GM10847 (cell line): ENCODE measurements around the gene FLNB.

ENCODE experiments used
- POLR2A ChIP-seq: IDR thresholded peaks from 2 replicates; pipeline ENCODE4 v1.6.1; 2011; ENCODE audit not compliant: insufficient read length; ENCODE audit errors: extremely low read depth

Gene FLNB

DNA sequence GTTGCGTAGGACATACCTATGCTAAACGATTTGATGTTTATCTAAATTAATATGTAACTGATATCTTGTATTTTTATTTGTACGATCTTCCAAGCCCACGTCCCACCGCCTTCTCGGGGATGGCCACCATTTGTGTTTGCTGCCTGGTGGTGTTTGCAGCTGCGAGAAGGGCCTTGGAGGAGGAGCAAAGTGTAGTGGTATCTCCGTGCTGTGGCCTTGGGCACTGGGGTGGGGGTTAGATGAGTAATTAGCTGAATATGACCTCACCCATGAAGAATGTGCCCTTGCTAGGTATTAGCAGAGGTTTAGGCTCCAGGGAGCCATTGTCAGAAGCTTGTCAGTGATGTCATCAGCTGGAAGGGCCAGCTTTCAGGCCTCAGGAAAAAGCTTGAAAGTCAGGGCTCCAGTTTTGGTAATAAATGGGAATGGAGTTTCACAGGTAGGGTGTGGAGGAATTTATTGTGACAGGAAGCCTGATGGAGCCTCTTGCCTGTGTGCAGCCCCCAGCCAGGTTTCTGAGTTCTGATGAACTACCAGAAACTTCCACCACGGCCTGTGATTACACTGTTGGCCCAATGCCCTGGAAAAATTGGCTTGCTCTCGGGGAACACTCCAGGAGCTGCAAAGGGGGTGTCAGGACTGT, 41.0 kb downstream of the FLNB start:
- no peak for TF ChIP-seq POLR2A

DNA sequence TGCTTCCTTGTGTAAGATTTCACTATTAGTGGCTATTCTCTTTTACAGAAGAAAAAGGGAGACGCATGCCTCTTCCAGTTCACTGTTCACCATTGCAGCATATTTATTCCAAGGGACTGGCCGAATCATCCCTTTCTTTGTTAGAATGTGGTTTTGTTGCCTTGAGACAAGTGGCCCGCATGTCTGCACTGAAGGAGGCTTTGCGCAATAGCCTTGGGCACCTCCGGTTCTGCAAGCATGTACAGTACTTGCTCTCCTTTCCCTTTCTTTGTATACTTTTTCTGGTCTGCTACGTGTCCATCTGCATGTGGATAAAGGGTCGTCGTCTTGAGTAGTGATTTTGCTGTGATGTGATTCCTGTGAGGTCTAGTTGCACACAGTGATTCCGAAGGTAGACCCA, 43.0 kb downstream of the FLNB start:
- TF ChIP-seq POLR2A: no peak

DNA sequence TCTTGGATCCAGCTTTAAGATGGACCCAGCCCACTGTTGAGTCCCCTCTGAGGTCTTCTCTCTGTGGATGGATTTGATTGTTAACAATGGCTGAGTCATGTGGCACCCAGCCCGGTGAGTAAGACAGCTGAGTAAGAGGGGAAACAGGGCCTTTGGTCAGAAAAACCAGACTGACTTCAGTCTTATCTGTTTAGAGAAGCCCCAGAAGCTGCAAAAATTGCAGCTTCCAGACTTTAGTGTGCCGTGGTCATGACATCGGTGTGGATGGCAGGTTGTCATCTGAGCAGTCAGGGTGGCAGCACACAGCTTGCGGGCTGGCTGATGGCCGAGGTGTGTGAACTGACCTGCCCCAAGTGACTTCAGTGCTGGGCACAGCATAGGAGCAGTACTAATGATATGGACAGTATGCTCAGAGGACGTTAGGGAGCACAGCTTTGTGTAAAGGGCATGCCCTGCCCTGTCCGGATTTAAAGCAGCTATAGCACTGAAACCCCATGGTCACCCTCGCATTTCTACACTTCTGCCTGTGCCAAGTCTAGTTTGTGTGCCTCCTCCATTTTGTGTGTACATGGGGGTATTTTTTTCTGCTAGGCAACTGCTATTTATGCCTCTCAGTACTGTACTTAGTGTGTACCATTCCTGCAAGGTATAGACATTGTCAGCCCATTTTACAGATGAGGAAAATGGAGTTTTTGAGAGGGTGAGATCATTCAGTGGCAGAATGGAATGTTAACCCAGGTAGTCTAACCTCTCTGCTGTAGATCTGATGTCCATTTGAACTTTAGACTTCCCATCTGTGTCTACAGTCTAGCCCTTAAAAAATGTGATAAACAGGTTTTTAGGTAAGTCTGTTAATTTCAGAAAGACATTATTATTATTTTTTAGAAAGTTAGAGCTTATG, 44.4 kb downstream of the FLNB start:
- no peak for TF ChIP-seq POLR2A

DNA sequence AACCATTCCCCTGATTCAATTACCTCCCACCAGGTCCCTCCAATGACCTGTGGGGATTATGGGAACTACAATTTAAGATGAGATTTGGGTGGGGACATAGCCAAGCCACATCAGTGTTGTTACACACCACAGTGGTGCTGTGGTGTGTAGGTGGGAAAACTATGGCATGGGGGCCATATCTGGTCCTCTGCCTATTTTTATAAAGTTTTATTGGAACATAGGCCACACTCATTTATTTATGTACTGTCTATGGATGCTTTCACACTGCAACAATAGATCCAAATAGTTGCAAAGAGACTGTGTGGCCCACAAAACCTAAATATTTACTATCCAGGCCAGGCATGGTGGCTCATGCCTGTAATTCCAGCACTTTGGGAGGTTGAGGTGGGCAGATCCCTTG, 46.4 kb downstream of the FLNB start:
- TF ChIP-seq POLR2A: no peak

DNA sequence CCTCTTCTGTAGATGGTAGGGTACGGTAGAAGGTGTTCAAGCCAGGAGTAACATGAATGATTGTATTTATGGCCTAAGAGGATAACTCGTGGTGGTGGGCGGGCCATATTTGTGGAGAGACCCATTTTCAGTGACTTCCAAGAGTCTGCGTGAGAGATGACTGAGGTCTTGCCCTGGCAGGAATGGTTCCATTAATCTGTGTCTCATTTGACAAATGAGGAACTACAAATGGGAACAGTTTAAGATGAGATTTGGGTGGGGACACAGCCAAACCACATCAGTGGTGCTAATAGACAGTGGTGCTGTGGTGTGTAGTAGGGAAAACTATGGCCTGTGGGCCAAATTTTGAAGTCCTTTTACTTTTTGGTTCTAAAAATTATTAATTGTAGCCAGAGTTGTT, 47.1 kb downstream of the FLNB start:
- no peak for TF ChIP-seq POLR2A

DNA sequence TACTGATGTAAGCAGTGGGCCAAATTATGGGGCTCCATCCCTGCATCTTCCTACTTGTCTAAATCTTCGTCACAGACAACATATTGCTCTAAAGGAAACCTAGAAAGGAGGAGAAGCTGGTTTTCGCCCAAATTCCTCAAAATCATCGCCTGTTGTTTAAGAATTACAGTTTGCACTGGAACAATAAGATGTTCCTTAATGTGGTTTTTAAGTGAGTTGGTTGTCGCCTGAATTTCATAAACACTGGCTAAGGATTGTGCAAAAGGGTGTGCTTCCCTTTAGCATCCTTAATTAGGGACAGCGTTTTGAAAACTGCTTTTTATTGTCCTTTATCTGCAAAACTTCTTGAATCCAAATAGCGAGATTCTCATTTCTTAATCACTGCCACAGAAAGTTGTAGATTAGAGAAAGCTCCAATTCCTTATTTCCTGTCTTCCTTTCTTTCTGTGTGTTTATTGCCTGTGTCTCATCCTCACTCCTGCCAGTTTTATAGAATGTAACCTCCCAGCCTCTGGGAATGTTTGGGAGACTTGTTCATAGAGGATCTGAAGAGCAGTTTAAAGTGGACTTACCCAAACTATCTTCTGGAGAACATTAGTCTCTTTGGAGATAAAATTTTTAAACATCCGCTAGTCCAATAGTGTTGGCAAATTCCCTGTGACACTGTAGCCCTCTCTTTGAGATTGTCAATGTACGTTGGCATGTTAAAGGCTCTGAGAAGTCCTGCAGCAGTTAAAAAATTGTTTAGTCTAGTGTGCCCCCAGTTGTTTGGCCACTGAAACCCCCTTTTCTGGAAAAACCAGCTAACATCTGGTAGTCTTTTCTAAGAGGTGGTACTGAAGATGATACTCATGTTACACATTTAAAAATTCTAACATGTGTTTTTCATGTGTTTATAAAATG, 50.4 kb downstream of the FLNB start:
- TF ChIP-seq POLR2A: no peak

DNA sequence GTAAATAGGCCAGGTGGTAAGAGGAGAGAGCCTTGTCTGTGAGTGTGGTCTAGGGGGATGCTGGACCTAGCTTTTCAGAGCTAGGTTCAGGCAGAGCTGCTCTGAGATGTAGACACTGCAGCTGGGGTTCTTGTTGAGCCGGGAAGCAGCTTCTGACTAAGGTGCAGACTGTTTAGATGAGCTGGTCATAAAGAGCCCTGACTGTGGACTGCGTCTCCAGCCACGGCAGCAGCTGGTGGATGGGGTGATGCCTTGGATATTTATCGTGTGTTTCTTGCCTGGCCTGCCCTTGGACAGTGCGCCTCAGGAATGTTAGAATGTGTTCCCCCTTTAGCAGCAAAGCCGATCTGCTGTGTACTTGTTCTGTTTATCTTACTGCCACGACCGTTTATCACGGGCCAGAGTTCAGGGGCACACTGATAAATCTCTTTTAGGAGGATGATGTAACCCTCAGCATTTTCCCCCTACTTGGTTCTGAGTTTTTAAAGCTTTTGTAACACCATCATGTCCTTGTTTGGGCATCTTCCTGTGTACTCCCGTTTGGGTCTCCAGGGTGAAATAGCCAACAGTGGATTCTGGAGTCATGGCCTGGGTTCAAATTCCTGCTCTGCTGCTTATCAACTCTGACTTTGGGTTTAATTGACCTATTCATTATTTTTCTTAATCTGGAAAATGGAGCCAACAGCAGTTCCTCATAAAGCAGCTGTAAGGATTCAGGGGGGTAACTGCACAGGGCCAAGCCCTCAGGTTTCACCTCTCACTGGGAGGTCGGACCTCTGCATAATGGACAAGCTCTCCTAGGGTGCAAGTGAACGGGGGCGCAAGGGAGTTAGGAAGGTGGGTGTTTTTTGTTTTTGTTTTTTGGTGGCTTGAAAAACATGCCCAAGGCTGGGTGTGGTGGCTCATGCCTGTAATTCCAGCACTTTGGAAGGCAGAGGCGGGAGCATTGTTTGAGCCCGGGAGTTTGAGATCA, 51.4 kb downstream of the FLNB start:
- no peak for TF ChIP-seq POLR2A

DNA sequence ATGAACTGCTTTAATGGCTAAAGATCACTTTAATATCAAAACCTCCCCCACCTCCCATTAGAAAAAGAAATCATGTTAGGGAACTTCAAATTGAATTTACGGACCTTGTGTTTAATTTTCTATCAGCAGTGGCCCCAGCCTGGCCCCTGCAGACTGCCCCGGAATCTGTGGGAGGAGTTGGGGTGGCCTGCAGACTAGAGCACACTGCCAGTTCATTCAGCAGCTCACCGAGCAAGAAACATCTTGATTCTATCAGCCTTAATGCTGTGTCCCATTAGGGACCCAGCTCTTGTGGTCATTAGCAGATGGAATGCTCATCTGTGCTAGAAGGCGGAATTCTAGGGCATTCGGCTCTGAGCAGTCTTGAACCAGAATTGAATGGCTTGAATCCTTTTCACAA, 54.2 kb downstream of the FLNB start:
- no peak for TF ChIP-seq POLR2A

DNA sequence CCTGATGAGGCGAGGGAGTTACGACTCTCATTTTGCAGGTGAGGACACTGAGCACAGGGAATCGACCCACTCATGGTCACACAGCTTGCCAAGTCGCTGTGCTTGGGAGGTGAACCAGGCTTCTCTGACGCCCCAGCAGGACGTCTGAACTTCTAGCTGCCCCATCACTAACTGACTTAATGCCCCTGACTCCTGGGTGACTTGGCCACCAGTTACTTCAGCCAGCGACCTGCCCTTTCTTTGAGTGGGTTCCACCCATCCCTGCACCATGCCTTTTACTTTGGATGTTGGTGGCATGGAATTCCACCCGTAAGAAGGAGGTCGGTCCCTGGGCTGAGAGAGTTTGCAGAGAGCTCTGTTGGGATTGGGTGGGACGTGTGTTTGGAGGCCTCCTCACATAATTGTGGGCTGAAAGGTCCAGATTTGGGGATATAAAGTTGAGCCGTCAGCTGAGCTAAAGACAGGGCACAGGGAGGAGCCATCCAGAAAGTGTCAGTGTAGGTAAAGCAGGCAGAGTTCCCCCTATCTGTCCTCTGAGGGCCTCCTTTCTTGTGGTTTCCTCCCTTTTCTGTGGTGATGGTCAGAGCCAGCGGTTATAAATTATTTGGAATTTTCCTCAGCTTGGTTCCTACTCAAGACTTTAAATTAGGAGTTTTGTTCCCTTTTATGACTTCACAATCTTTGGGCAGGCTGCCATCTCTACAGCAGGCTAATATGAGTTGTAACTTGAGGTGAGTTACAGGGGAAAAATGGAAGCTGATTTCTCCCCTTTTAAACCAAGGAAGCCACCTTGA, 55.0 kb downstream of the FLNB start:
- TF ChIP-seq POLR2A: no peak

DNA sequence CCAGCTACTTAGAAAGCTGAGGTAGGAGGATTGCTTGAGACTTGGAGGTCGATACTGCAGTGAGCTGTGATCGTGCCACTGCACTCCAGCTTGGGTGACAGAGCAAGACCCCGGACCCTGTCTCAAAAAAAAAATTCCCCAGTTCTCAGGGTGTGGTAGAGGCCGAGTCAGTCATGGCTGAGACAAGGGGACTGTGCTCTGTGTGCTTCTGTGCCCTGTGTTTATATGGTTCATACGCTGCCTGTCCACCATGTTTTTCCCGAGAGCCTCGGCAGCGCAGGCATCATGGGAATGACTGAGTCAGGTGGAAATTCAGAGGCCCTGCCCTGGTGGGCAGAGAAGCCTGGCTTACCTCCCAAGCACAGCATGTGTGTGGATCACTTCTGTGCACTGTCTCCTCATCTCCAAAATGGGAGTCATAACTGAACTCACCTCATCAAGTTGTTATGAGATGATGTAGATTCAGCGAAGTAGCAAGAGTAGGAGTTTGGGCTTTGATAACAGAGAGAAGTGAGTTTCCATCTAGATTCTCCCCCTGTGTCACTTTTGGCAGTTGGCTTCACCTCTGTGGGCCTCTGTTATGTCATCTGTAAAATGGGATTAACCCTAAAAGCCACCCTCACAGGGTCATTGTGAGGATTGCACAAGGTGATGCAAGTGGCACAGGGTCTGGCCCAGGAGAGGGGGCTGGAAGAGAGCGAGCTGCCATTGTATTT, 56.9 kb downstream of the FLNB start:
- no peak for TF ChIP-seq POLR2A

DNA sequence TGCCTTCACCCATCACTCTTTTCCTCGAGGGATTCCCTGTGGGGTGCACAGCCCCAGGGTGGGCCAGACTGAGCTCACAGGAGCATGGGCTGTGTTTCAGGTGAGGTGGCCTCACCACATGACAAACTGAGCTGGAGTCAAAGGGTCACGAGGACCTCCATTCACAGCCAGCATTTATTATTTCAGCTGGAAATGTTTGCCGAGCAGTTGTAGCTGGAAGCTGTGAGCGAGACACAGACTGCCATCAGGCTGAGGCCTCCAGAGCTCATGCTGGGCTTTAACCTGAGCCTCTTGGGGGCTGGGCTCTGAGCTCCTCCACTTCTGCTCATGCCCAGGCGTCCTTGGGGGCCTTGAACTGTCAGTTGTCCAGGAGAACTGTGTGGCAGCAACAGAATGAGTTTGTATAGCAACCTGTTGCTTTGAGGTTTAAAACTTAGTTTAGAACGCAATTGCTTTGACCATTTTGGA, 57.5 kb downstream of the FLNB start:
- no peak for TF ChIP-seq POLR2A

DNA sequence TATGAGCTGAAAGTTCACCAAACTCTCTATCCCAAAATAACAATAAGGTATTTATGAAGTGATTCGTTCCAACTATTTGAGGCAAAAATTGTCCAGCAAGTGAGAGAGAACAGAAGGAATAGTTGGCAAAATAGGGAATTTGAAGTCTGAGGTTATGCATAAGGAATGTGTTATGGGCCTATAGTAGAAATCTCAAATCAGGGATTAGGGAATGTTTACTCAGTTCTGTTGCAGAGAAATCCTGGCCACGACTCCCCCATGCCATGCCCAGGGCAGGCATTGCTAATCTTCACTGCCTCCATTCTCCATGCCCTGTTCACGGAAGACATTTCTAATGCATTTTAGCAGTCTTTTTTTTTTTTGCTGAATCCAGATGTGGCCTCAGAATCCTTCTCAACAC, 58.6 kb downstream of the FLNB start:
- no peak for TF ChIP-seq POLR2A
